Thyroid gland (tissue), 4 donors: ENCODE results near the gene WDR59. TPM values are rescaled to one million over a fixed set of nuclear protein-coding genes. Genes with fewer than 3 reads are reported as not detected.

Source experiments
- DNase-seq, 2 donors: peaks; one replicate each; pipeline ENCODE4 v3.0.0-alpha.2; 2019
- H3K27ac ChIP-seq, 3 donors: fragments of 200-600 bp; sonication (generic); 1 replicate in 2 of 3; 2 replicates in 1 of 3; pipeline ENCODE4 v1.5.1; 2016 to 2019; ENCODE audit warnings: mild to moderate bottlenecking in 1 of 3, moderate library complexity in 1 of 3
- H3K27me3 ChIP-seq: fragments of 200-600 bp; sonication (generic); one replicate; pipeline ENCODE4 v1.5.1; 2019
- H3K36me3 ChIP-seq, 2 donors: fragments of 200-600 bp; sonication (generic); one replicate each; pipeline ENCODE4 v1.5.1; 2016 to 2019
- H3K4me1 ChIP-seq, 2 donors: fragments of 200-600 bp; sonication (generic); one replicate each; pipeline ENCODE4 v1.5.1; 2017 to 2019
- H3K4me3 ChIP-seq, 3 donors: fragments of 200-600 bp; sonication (generic); replicated peaks in 1 of 3; 1 replicate in 2 of 3; 2 replicates in 1 of 3; pipeline ENCODE4 v1.5.1; 2016; ENCODE audit warnings: mild to moderate bottlenecking in 1 of 3
- H3K9me3 ChIP-seq: fragments of 200-600 bp; sonication (generic); one replicate; pipeline ENCODE4 v1.5.1; 2017
- POLR2A ChIP-seq, 2 donors: fragments of 450-650 bp; IDR thresholded peaks; one replicate each; pipeline ENCODE4 v1.6.1; 2017; ENCODE audit warnings: antibody characterized with exemption in 2 of 2, mild to moderate bottlenecking in 2 of 2, moderate library complexity in 1 of 2
- WGBS, 2 donors: methylation state at CpG; one replicate each; pipeline ENCODE4 v1.1.5; 2017; 5-methylcytosine and 5-hydroxymethylcytosine counted together
- intact Hi-C: fragments of 100-400 bp; cut with DNase I; formaldehyde crosslinking; loops from one replicate; pipeline ENCODE4 v1.15.1; 2023
- total RNA-seq, 4 donors: library from RNA; depleted of rRNA; stranded (reverse); fragments of >200 nt; gene quantifications; one replicate each; pipeline ENCODE4 v1.2.3, GENCODE V29; 2016
- TF ChIP-seq, protein P1 (sequence below), 6 experiments: fragments of 200-600 bp in 3 of 6; fragments of 450-650 bp in 3 of 6; sonication (generic) in 3 of 6; IDR thresholded peaks; one replicate each; pipeline ENCODE4 v1.5.1; 2016 to 2019; ENCODE audit warnings: antibody characterized with exemption in 6 of 6, mild to moderate bottlenecking in 2 of 6, inconsistent platforms in 1 of 6, moderate library complexity in 1 of 6

Gene WDR59
- total RNA-seq, 4 donors from 2014 or later: 40.2 to 55.8 (median 46.9) TPM

- no peaks in the 10 kb centered on the region for H3K27me3 ChIP-seq
- H3K9me3 ChIP-seq: no peaks in the 10 kb centered on the region
- H3K4me3 ChIP-seq: no peak overlapping the region
- peaks cover 9 to 11% of the 10 kb centered on the region in 2 donors for H3K36me3 ChIP-seq
- TF ChIP-seq POLR2A (IDR thresholded peaks at IDR 0.05): no peak
- TF ChIP-seq, protein P1, sequence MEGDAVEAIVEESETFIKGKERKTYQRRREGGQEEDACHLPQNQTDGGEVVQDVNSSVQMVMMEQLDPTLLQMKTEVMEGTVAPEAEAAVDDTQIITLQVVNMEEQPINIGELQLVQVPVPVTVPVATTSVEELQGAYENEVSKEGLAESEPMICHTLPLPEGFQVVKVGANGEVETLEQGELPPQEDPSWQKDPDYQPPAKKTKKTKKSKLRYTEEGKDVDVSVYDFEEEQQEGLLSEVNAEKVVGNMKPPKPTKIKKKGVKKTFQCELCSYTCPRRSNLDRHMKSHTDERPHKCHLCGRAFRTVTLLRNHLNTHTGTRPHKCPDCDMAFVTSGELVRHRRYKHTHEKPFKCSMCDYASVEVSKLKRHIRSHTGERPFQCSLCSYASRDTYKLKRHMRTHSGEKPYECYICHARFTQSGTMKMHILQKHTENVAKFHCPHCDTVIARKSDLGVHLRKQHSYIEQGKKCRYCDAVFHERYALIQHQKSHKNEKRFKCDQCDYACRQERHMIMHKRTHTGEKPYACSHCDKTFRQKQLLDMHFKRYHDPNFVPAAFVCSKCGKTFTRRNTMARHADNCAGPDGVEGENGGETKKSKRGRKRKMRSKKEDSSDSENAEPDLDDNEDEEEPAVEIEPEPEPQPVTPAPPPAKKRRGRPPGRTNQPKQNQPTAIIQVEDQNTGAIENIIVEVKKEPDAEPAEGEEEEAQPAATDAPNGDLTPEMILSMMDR (IDR thresholded peaks at IDR 0.05): no peak
- DNase-seq: no peak
- H3K4me1 ChIP-seq: no peaks in the 10 kb centered on the region
- intact Hi-C loops: no loop called here
- 87 to 95% methylated on average over 1 of the region's 1 CpG for WGBS, 2 donors
- H3K27ac ChIP-seq: peak overlapping the region in 1 of 3 donors; percentile 23
These were observed 81.8 kb downstream of the WDR59 start for GRCh38 chr16:74903120-74903519.

DNA sequence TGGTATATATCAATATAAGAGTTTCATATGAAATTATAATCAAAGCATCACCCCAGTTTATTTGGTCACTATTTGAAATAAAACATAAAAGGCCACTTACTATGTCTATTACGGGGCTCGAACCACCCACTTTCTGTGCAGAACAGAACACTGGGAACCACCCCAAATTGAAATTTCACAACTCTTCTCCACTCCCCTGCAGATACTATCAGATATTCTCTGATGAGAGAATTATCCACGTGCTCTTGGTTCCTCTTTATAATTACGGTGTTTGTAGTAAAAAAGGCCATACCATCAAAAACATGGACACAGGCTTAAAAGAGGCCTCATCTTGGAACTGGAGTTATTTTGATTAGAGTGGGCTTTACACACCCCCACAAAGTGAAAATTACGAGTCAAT is 82.8 kb downstream of the WDR59 start:
- TF ChIP-seq, protein P1 (IDR thresholded peaks at IDR 0.05): no peak
- TF ChIP-seq POLR2A (IDR thresholded peaks at IDR 0.05): no peak
- H3K27me3 ChIP-seq: no peaks in the 10 kb centered on the region
- no peak overlapping the region for H3K4me3 ChIP-seq
- H3K36me3 ChIP-seq: peaks cover 6 to 8% of the 10 kb centered on the region in 2 donors
- H3K27ac ChIP-seq: no peak overlapping the region
- no peaks in the 10 kb centered on the region for H3K4me1 ChIP-seq
- H3K9me3 ChIP-seq: no peaks in the 10 kb centered on the region
- no peak for DNase-seq
- intact Hi-C loops: no loop called here
- 97 to 98% methylated on average over 5 of the region's 5 CpGs for WGBS, 2 donors

GRCh38 chr16:74901606-74902005 is 83.3 kb downstream of the WDR59 start:
- DNase-seq: no peak
- H3K4me3 ChIP-seq: no peak overlapping the region
- no peak for TF ChIP-seq POLR2A (IDR thresholded peaks at IDR 0.05)
- TF ChIP-seq, protein P1 (IDR thresholded peaks at IDR 0.05): no peak
- no peaks in the 10 kb centered on the region for H3K4me1 ChIP-seq
- peaks cover 2 to 8% of the 10 kb centered on the region in 2 donors for H3K36me3 ChIP-seq
- no peaks in the 10 kb centered on the region for H3K27me3 ChIP-seq
- H3K9me3 ChIP-seq: no peaks in the 10 kb centered on the region
- intact Hi-C loops: no loop called here
- H3K27ac ChIP-seq: no peak overlapping the region
- WGBS, 2 donors: 92 to 96% methylated on average over 4 of the region's 4 CpGs

- intact Hi-C loops: no loop called here
- WGBS, 2 donors: 95 to 96% methylated on average over 4 of the region's 4 CpGs
- Histone ChIP-seq H3K27me3 (no peaks in the 10 kb centered on the region), H3K4me3 (no peak overlapping the region), H3K9me3 (no peaks in the 10 kb centered on the region), H3K36me3 (peaks cover 0 to 8% of the 10 kb centered on the region in 2 donors), H3K27ac (no peak overlapping the region), H3K4me1 (no peaks in the 10 kb centered on the region)
- DNase-seq: no peak
- TF ChIP-seq, protein P1 (IDR thresholded peaks at IDR 0.05): no peak
These were observed 85.1 kb downstream of the WDR59 start for GRCh38 chr16:74899816-74900215.

GRCh38 chr16:74898659-74899058 is 86.3 kb downstream of the WDR59 start:
- peaks cover under 1 to 6% of the 10 kb centered on the region in 2 donors for H3K36me3 ChIP-seq

More at GRCh38 chr16:74898659-74899058, 86.3 kb downstream of the WDR59 start:
- intact Hi-C loops: no loop called here
- TF ChIP-seq, protein P1 (IDR thresholded peaks at IDR 0.05): no peak
- TF ChIP-seq POLR2A (IDR thresholded peaks at IDR 0.05): no peak
- no peaks in the 10 kb centered on the region for H3K27me3 ChIP-seq
- no peaks in the 10 kb centered on the region for H3K4me1 ChIP-seq
- H3K4me3 ChIP-seq: no peak overlapping the region
- no peaks in the 10 kb centered on the region for H3K9me3 ChIP-seq
- no peak overlapping the region for H3K27ac ChIP-seq
- WGBS, 2 donors: 88 to 92% methylated on average over 8 of the region's 8 CpGs
- DNase-seq: no peak
